Thymus (tissue), 11 donors: Measurements from ENCODE around the gene EFR3B. TPM values are rescaled to one million over a fixed set of nuclear protein-coding genes. Genes with fewer than 3 reads are reported as not detected.
"Not testable (repeated sequence)": the region's sequence is repeated elsewhere in the genome, so short reads cannot be mapped to it uniquely, and the experiment has no call there.

Experiments
- DNase-seq, 9 donors: peaks; one replicate each; pipeline ENCODE4 v3.0.0-alpha.2; 2013; ENCODE audit warnings: low spot score in 9 of 9, low read depth in 6 of 9, missing footprints in 1 of 9
- H3K27ac ChIP-seq, 2 donors: one replicate each; pipeline ENCODE4 v1.5.1; 2013; ENCODE audit warnings: control low read depth in 1 of 2, low read depth in 1 of 2, low read length in 1 of 2, mild to moderate bottlenecking in 1 of 2, moderate library complexity in 1 of 2
- H3K27me3 ChIP-seq, 2 donors: one replicate each; pipeline ENCODE4 v1.5.1; 2013; ENCODE audit warnings: low read length in 1 of 2; ENCODE audit not compliant: control insufficient read depth in 2 of 2, insufficient read depth in 1 of 2
- H3K36me3 ChIP-seq, 2 donors: one replicate each; pipeline ENCODE4 v1.5.1; 2013; ENCODE audit warnings: low read length in 1 of 2, mild to moderate bottlenecking in 1 of 2, moderate library complexity in 1 of 2; ENCODE audit not compliant: control insufficient read depth in 2 of 2, insufficient read depth in 2 of 2
- H3K4me1 ChIP-seq, 2 donors: one replicate each; pipeline ENCODE4 v1.5.1; 2013; ENCODE audit warnings: low read length in 2 of 2; ENCODE audit not compliant: control insufficient read depth in 2 of 2, insufficient read depth in 2 of 2
- H3K4me3 ChIP-seq, 2 donors: one replicate each; pipeline ENCODE4 v1.5.1; 2013; ENCODE audit warnings: low read length in 2 of 2, control low read depth in 1 of 2, mild to moderate bottlenecking in 1 of 2
- H3K9me3 ChIP-seq, 2 donors: one replicate each; pipeline ENCODE4 v1.5.1; 2013; ENCODE audit warnings: low read length in 1 of 2, mild to moderate bottlenecking in 1 of 2; ENCODE audit not compliant: control insufficient read depth in 2 of 2, insufficient read depth in 1 of 2
- WGBS: extraction: QIAGEN DNeasy Blood & Tissue Kit; methylation state at CpG from one replicate; pipeline ENCODE4 v1.1.7; 2013; 5-methylcytosine and 5-hydroxymethylcytosine counted together
- polyA plus RNA-seq: library from polyadenylated mRNA; stranded (reverse); fragments of 200-250 nt; gene quantifications from one replicate; pipeline ENCODE4 v1.2.3, GENCODE V29; 2013
- total RNA-seq: library from RNA; stranded (reverse); fragments of 120-200 nt; gene quantifications from one replicate; pipeline ENCODE4 v1.2.4, GENCODE V29; 2013
- donor health status: healthy.

The EFR3B gene
- total and polyA plus RNA-seq, 2 donors = 0.18 to 0.33 TPM

DNA sequence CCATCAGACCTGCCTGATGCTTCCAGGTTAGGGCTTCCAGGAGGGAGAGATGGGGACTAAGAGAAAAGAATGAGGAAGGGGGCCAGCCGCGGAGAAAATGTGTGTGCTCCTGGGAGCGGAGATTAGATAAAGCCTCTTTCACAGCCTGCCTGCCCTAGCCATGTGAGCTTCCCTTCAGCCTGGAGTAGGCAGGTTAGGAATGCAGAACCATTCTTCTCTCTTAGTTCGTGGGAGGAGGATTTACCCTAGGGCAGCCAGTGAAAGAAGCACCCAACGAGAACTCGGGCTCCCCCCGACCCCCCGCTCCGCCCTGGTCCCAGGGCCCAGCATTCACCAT is 90.4 kb downstream of the EFR3B start:
- H3K4me3 ChIP-seq = no peak overlapping the region
- H3K27me3 ChIP-seq = peaks cover 41 to 73% of the 10 kb centered on the region in 2 donors
- DNase-seq = no peak
- H3K4me1 ChIP-seq = peaks cover 0 to 11% of the 10 kb centered on the region in 2 donors
- no peak overlapping the region for H3K27ac ChIP-seq
- 47% methylated on average over 9 of the region's 9 CpGs for WGBS
- H3K9me3 ChIP-seq = peaks cover 0 to 8% of the 10 kb centered on the region in 2 donors
- no peaks in the 10 kb centered on the region for H3K36me3 ChIP-seq

DNA sequence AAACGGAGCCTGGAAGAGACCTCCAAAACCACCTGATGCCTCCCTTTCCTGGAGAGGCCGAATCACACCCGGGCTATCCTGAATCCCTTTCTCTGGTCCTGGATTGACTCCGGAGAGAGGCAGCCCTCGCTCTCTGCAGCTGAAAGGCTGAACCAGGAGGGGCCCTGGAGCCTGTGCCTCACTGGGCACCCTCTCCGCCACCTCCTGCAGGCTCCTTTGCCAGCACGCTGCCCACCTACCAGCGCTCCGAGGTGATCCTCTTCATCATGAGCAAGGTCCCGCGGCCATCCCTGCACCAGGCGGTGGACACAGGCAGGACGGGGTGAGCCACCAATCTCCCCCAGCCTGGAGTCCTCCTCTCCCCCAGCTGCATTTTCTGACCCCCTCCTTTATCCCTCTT is 90.8 kb downstream of the EFR3B start:
- Histone ChIP-seq H3K27me3 (peaks cover 41 to 76% of the 10 kb centered on the region in 2 donors), H3K9me3 (peaks cover 0 to 8% of the 10 kb centered on the region in 2 donors), H3K4me1 (peaks cover 0 to 11% of the 10 kb centered on the region in 2 donors), H3K4me3 (no peak overlapping the region), H3K27ac (no peak overlapping the region), H3K36me3 (no peaks in the 10 kb centered on the region)
- WGBS = 91% methylated on average over 13 of the region's 13 CpGs
- no peak for DNase-seq

DNA sequence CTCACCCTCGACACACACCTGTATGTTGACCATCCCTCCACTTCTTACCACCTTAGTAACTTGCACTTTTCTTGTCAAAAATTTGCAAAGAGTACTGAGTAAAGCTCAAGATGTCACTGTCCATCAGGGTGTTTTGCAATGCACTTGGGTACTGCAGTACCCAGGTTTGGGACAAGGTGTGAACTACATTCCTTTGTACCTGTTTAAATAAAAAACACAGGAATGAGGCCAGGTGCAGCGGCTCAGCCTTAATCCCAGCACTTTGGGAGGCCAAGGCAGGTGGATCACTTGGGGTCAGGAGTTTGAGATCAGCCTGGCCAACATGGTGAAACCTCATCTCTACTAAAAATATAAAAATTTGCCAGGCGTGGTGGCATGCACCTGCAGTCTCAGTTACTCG is 98.7 kb downstream of the EFR3B start:
- peaks cover 0 to 15% of the 10 kb centered on the region in 2 donors for H3K27me3 ChIP-seq
- H3K4me3 ChIP-seq, DNase-seq, H3K36me3 ChIP-seq, H3K4me1 ChIP-seq, H3K9me3 ChIP-seq, H3K27ac ChIP-seq: not testable (repeated sequence)
- 96% methylated on average over 4 of the region's 4 CpGs for WGBS

DNA sequence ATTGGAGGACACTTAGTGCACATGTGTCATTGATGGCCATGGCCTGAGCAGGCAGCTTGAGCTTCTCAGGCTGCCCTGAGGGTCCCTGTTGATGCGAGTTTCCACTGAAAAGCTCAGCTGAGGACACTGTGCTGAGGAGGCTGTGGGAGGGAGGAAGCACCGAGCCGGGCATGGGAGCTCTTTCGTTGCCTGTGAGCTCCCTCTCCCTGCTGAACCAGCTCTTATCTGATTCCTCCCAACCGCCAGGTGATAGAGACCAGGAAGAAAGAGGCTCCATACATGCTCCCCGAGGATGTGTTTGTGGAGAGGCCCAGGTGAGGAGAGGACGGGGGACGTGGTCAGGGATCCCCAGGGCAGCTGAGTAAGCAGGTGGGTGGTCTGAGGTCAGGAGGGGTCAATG is 99.2 kb downstream of the EFR3B start:
- no peak overlapping the region for H3K4me3 ChIP-seq
- no peaks in the 10 kb centered on the region for H3K36me3 ChIP-seq
- no peak overlapping the region for H3K27ac ChIP-seq
- no peak for DNase-seq
- H3K4me1 ChIP-seq = peaks cover 0 to 5% of the 10 kb centered on the region in 2 donors
- 90% methylated on average over 8 of the region's 8 CpGs for WGBS
- peaks cover 0 to 11% of the 10 kb centered on the region in 2 donors for H3K27me3 ChIP-seq
- H3K9me3 ChIP-seq = peaks cover 0 to 4% of the 10 kb centered on the region in 2 donors

DNA sequence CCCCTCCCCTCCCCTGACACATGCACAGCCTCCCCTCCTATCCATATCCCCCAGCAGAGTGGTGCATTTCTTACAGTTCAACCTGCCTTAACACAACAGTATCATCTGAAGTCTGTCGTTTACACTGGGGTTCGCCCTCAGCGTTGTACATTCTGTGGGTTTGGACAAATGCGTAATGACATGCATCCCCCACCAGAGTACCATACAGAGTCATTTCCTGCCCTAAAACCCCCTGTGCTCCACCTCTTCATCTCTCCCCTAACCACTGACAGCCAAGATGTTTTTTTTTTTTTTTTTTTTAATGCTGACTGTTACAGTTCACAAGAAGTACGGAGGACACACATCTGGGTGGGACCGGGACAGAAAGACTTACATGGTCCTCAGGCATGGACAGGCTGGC is 103.9 kb downstream of the EFR3B start:
- Histone ChIP-seq H3K4me1 (peaks cover 0 to 11% of the 10 kb centered on the region in 2 donors), H3K9me3 (peaks cover 0 to 4% of the 10 kb centered on the region in 2 donors), H3K4me3 (no peak overlapping the region), H3K36me3 (no peaks in the 10 kb centered on the region), H3K27ac (no peak overlapping the region), H3K27me3 (peaks cover 0 to 4% of the 10 kb centered on the region in 2 donors)
- 24% methylated on average over 6 of the region's 6 CpGs for WGBS
- peak in 1 of 9 donors; percentile 43 for DNase-seq

DNA sequence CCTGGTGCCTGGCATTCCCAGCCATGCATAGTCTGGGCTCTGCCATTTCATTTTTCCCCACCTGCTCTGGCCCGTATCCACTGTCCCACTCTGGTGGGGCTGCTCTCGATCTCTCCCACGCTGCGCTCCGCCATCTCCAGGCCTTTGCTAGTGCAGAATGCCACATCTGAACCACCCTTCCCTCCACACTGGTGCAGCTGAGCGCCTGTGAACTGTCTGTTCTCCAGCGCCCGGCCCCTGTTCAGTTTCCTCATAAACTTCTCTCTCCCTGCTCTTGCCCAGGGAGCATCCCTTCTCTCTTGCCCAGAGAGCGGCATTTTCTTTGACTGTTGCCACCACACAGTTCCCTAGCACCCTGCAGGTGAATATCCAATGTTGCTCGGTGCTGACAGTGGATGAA is 105.0 kb downstream of the EFR3B start:
- no peak for DNase-seq
- Histone ChIP-seq H3K27ac (no peak overlapping the region), H3K4me3 (no peak overlapping the region), H3K27me3 (peaks cover 0 to 4% of the 10 kb centered on the region in 2 donors), H3K4me1 (peaks cover 0 to 11% of the 10 kb centered on the region in 2 donors), H3K9me3 (peaks cover 0 to 4% of the 10 kb centered on the region in 2 donors), H3K36me3 (no peaks in the 10 kb centered on the region)
- 97% methylated on average over 10 of the region's 10 CpGs for WGBS

DNA sequence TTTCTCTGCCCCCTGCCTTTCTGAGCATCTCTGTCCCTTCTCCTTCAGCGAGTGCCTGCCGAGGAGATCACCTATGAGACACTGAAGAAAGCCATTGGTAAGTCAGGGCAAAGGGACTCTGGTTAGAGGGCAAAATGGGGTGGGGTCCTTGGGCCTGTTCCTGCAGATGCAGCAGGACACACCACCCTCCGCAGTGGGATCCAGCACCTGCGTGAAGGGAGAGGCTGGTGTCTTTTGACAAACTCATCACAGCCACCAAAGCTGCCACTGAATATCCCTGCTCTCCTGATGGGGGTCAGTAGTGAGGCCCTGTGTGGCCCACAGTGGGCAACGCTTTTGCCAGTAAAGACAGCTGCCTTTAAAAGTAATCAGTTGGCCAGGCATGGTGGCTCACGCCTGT is 107.8 kb downstream of the EFR3B start:
- Histone ChIP-seq H3K4me1 (peaks cover 0 to 11% of the 10 kb centered on the region in 2 donors), H3K36me3 (no peaks in the 10 kb centered on the region), H3K9me3 (no peaks in the 10 kb centered on the region), H3K27me3 (peaks cover 0 to 4% of the 10 kb centered on the region in 2 donors), H3K4me3 (no peak overlapping the region), H3K27ac (no peak overlapping the region)
- no peak for DNase-seq
- WGBS = 97% methylated on average over 6 of the region's 6 CpGs

DNA sequence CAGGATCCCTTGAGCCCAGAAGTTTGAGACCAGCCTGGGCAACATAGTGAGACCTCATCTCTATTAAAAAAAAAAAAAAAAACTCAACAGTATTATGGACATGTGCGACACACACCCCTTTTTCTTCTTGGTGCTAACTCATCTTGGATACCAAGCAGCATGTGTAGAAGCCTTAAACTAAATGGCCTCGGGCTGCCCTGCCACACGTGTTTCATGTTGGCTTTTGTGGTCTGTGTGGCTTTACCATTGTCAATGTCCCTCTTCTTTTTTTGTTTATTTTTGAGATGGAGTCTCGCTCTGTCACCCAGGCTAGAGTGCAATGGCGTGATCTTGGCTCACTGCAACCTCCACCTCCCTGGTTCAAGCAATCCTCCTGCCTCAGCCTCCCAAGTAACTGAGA is 109.1 kb downstream of the EFR3B start:
- H3K4me3 ChIP-seq, H3K36me3 ChIP-seq, DNase-seq, H3K27me3 ChIP-seq, H3K4me1 ChIP-seq, H3K27ac ChIP-seq, H3K9me3 ChIP-seq: not testable (repeated sequence)
- 70% methylated on average over 5 of the region's 5 CpGs for WGBS

DNA sequence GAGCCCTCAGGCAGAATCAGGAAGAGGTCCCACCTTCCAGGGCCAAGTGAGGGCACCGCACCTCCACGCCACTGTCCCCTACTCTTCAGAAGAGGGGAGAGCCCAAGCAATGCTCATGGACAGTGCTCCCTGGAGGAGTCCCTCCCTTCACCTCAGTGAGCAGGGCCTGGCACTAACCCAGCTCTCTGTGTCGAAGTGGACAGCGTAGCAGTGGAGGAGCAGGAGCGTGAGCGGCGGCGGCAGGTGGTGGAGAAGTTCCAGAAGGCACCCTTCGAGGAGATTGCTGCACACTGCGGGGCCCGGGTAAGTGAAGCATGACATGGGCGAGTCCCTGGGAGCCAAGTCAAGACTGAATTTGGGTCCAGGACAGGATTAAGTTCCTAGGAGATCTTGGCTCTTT is 109.8 kb downstream of the EFR3B start:
- WGBS = 94% methylated on average over 12 of the region's 12 CpGs
- peaks cover 0 to 2% of the 10 kb centered on the region in 2 donors for H3K27me3 ChIP-seq
- DNase-seq = no peak

DNA sequence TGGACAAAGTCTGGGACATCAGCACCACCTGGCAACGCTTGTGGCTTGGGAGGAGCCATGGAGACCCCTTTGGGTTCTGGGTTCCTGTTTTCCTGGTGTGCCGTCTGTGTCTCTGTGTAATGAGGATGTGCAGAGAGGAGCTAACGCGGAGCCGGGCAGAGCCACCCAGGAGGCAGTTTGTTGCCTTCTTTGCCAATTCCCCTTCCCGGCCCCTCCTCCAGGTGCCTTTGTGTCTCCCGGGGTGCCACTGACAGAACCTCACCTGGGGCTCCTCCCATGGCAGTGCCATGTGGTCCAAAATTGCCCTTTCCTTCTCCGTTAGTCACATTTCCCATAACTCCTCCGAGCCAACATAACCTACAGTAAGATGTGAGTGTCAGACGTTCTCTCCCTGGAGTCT is 113.5 kb downstream of the EFR3B start:
- Histone ChIP-seq H3K27me3 (no peaks in the 10 kb centered on the region), H3K36me3 (no peaks in the 10 kb centered on the region), H3K4me3 (no peak overlapping the region), H3K9me3 (peaks cover 0 to 1% of the 10 kb centered on the region in 2 donors), H3K27ac (no peak overlapping the region), H3K4me1 (peaks cover 0 to 5% of the 10 kb centered on the region in 2 donors)
- DNase-seq = no peak
- 92% methylated on average over 10 of the region's 10 CpGs for WGBS

More for the DNA sequence above, 109.8 kb downstream of the EFR3B start:
- Histone ChIP-seq H3K36me3 (no peaks in the 10 kb centered on the region), H3K9me3 (no peaks in the 10 kb centered on the region), H3K4me1 (no peaks in the 10 kb centered on the region), H3K27ac (no peak overlapping the region), H3K4me3 (no peak overlapping the region)
